ENCODE results near the gene SDHAF4.
"Not testable (repeated sequence)": the region's sequence is repeated elsewhere in the genome, so short reads cannot be mapped to it uniquely, and the experiment has no call there.

Gene SDHAF4

GRCh38 chr6:70593118-70593486, 26.4 kb downstream of the SDHAF4 start:
- no peak for DNase-seq

DNA sequence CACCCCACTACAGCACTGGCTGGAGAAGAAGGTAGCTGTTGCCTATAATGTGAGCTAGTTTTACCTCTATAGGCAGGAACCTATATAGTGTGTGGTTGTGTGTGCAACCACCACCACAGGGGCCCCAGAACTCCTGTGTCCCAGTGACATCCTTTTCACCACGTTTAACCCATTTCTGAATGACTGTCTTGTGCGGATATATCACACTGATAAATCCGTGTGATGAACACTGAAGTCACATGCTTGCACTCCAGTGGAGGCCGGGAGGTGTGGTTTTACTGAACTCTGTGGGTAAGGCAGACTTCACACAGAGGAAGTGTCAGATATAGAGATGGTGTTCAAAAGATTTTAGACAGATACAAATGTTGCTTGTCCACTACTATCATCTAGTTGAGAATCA, 32.5 kb downstream of the SDHAF4 start:
- DNase-seq: no peak

GRCh38 chr6:70601014-70601413, 34.3 kb downstream of the SDHAF4 start:
- no peak for DNase-seq

DNA sequence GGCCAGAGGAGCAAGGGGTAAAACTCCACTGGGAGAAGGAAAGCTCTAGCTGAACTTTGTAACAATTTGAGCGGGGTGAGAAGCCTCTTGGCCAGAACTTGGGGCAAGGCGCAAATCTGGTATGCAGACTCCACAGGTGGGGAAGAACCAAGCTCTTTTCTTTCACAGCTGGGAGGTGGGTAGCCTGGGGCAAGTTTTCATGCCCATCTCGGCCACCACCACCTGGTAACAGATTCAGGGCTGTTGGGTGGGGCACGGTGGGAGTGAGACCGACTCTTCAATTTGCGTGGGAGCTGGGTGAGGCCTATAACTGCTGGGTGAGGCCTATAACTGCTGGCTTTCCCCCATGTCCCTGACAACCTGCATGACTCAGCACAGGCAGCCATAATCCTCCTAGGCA, 37.5 kb downstream of the SDHAF4 start:
- no peak for DNase-seq

DNA sequence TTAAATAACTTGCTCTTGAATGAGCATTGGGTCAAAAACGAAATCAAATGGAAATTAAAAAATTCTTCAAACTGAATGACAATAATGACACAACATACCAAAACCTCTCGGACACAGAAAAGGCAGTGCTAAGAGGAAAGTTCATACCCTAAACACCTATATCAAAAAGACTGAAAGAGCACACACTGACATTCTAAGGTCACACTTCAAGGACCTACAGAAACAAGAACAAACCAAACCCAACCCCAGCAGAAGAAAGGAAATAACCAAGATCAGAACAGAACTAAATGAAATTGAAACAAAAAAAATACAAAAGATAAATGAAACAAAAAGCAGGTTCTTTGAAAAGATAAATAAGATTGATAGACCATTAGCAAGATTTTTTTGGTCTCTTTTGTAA, 40.6 kb downstream of the SDHAF4 start:
- DNase-seq: not testable (repeated sequence)

GRCh38 chr6:70609181-70609580, 42.5 kb downstream of the SDHAF4 start:
- not testable (repeated sequence) for DNase-seq

DNA sequence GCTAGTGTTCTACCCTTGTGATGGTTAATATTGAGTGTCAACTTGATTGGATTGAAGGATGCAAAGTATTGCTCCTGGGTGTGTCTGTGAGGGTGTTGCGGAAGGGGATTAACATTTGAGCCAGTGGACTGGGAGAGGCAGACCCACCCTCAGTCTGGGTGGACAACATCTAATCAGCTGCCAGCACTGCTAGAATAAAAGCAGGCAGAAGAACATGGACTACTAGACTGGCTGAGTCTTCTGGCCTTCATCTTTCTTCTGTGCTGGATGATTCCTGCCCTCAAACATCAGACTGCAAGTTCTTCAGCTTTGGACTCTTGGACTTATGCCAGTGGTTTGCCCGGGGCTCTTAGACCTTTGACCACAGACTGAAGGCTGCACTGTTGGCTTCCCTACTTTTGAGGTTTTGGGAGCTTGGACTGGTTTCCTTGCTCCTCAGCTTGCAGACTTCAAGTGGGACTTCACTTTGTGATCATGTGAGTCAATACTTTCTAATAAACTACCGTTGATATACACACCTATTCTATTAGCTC, 50.1 kb downstream of the SDHAF4 start:
- DNase-seq: no peak

DNA sequence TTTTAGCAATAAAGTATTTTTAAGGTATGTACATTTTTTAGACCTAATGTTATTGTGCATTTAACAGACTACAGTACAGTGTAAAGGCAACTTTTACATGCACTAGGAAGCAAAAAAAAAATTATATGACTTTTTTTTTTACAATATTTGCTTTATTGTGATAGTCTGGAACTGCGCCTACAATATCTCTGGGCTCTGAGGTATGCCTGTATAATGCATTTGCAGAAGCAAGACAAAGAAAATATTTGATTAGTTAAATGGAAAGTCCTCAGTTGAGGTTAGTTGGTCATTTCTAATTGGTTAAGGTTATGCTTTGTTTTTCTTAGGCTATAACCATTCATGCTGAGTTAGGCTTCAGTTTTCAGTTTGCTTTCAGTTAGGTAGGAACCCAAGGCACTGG, 54.0 kb downstream of the SDHAF4 start:
- no peak for DNase-seq

- DNase-seq: no peak
Observed at GRCh38 chr6:70622461-70622860, 55.7 kb downstream of the SDHAF4 start.

GRCh38 chr6:70625436-70625835, 58.7 kb downstream of the SDHAF4 start:
- DNase-seq: no peak

DNA sequence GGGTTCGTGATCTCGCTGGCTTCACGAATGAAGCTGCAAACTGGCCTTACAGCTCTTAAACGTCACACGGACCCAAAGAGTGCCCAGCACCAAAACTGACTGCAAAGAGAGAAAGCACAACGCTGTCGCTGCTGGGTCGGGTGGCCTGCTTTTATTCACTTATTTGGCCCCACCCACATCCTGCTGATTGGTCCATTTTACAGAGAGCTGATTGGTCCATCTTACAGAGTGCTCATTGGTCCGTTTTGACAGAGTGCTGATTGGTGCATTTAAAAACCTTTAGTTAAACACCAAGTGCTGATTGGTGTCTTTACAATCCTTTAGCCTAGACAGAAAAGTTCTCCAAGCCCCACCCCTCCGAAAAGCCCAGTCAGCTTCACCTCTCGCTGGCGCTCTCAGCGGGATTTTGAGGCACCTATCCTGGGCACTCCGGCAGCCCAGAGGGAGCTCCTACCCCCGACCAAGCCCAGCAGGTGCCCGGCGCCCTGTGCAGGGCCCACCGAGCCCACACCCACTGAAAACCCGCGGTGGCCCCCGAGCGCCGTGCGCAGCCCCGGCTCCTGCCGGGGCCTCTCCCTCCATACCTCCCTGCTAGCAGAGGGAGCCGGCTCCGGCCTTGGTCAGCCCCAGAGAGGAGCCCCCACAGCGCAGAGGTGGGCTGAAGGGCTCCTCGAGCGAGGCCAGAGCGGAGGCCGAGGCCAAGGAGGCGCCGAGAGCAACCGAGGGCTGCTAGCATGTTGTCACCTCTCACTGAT, 60.9 kb downstream of the SDHAF4 start:
- no peak for DNase-seq

DNA sequence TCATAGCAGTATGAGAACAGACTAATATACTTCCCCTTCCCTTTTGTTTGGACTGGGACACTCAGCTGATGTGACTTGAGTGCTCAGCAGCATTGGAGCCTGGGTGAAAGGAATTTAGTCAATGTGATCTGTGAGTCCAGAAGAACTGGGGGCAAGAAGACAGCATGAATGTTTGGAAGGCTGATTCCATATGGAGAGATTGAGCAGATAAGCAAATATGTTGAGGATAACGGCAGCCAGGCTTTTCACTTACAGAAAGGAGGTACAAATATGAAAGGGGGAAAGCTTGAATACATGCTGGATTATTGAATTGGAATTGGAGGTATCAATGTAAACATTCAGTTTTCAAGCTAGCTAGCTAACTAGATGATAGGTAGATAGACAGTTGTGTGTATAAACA, 63.2 kb downstream of the SDHAF4 start:
- DNase-seq: no peak

DNA sequence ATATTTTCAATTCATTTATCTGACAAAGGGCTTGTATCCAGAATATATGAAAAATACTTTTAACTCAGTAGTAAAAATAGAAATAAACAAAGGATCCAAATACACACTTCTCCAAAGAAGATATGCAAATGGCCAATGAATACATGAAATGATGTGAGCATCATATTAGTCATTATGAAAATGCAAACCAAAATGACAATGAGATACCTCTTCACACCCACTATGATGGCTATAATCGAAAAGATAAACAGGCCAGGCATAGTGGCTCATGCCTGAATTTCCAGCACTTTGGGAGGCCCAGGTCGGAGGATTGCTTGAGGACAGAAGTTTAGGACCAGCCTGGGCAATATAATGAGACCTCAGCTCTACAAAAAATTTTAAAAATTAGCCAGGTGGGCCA, 67.1 kb downstream of the SDHAF4 start:
- no peak for DNase-seq

GRCh38 chr6:70636596-70636995, 69.9 kb downstream of the SDHAF4 start:
- no peak for DNase-seq

GRCh38 chr6:70638468-70638867, 71.7 kb downstream of the SDHAF4 start:
- no peak for DNase-seq
